Right cardiac atrium (tissue), 5 donors: ENCODE measurements around the gene BTG1. TPM values are rescaled to one million over a fixed set of nuclear protein-coding genes. Genes with fewer than 3 reads are reported as not detected.
A peak's percentile ranks its signal among the peaks of the same experiment; 100 is the strongest.

Experiments
- ATAC-seq, 2 donors: fragments of 200-7000 bp; cut with Tn5 transposase; one replicate each; pipeline versions ENCODE4 v1.8.0 to v1.9.1; 2020; ENCODE audit warnings: moderate library complexity in 2 of 2, mild to moderate bottlenecking in 1 of 2
- DNase-seq, 3 donors: peaks; one replicate each; pipeline ENCODE4 v3.0.0-alpha.2; 2020
- H3K27ac ChIP-seq: one replicate; pipeline ENCODE4 v1.5.1; 2013; ENCODE audit warnings: mild to moderate bottlenecking, low read length, control low read depth, moderate library complexity
- H3K27me3 ChIP-seq: one replicate; pipeline ENCODE4 v1.6.1; 2013; ENCODE audit not compliant: control insufficient read depth, insufficient read depth
- H3K4me1 ChIP-seq: one replicate; pipeline ENCODE4 v1.6.1; 2013; ENCODE audit warnings: low read length; ENCODE audit not compliant: control insufficient read depth, insufficient read depth
- H3K4me3 ChIP-seq: one replicate; pipeline ENCODE4 v1.5.1; 2013; ENCODE audit warnings: low read length, control low read depth
- H3K9me3 ChIP-seq: one replicate; pipeline ENCODE4 v1.6.1; 2013; ENCODE audit warnings: low read length; ENCODE audit not compliant: control insufficient read depth
- WGBS: extraction: QIAGEN DNeasy Blood & Tissue Kit; methylation state at CpG from one replicate; pipeline ENCODE4 v1.1.7; 2013; 5-methylcytosine and 5-hydroxymethylcytosine counted together
- intact Hi-C, 4 donors: fragments of 100-400 bp; cut with DNase I; formaldehyde crosslinking; loops; one replicate each; pipeline versions ENCODE4 v1.11.0 to v1.14.0; 2022 to 2023
- long read RNA-seq, 4 donors: library from polyadenylated mRNA; unstranded; transcript quantifications; one replicate each; pipeline ENCODE4 v2.0.0, GENCODE V29; 2020 to 2021
- polyA plus RNA-seq: library from polyadenylated mRNA; stranded (reverse); fragments of 200-250 nt; gene quantifications from one replicate; pipeline ENCODE4 v1.2.3, GENCODE V29; 2013
- total RNA-seq, 4 donors: library from RNA; stranded (reverse); fragmentation: NEBNext Ultra II Directional; extraction: Animal tissue kit (Norgen Biotek cat#: 25700); gene quantifications; one replicate each; pipeline ENCODE4 v1.2.1, GENCODE V29; 2021
- donor health status: healthy with polysubstance abuse.
- donor health status: DM: no; HTN: yes; CAD: no.
- donor health status: DM: no; HTN: no; CAD: no.
- donor health status: DM: no; HTN: yes; CAD: no; lungs with severe emphysema.
- donor health status: DM: yes; HTN: yes; CAD: no.

BTG1 gene
- total RNA-seq, result 100 to 1,000 TPM in 3 of 4 donors, 10 to 100 TPM in 1; 95.7 to 147 (median 134) TPM
- 59.5 TPM for polyA plus RNA-seq
- long read RNA-seq, donor 1, full-length matches to known transcripts, result 325 of 333 reads
- long read RNA-seq, donor 1, partial matches to known transcripts, result 0 of 333 reads
- long read RNA-seq, donor 1, other reads (novel, unspliced or antisense), result 8 of 333 reads
- long read RNA-seq, donor 2, full-length matches to known transcripts, result 199 of 205 reads
- long read RNA-seq, donor 2, partial matches to known transcripts, result 0 of 205 reads
- long read RNA-seq, donor 2, other reads (novel, unspliced or antisense), result 6 of 205 reads
- long read RNA-seq, donor 3, full-length matches to known transcripts, result 317 of 330 reads
- long read RNA-seq, donor 3, partial matches to known transcripts, result 0 of 330 reads
- long read RNA-seq, donor 3, other reads (novel, unspliced or antisense), result 13 of 330 reads
- long read RNA-seq, donor 4, full-length matches to known transcripts, result 268 of 268 reads
- long read RNA-seq, donor 4, partial matches to known transcripts, result 0 of 268 reads
- long read RNA-seq, donor 4, other reads (novel, unspliced or antisense), result 0 of 268 reads

GRCh38 chr12:92145731-92146496 lies at the start of gene BTG1:
TSS of gene BTG1 (minus strand) at chr12:92145846. CDS start at chr12:92145535, 311 bp downstream.
- ATAC-seq (peak; percentile 92 to 94), DNase-seq (peak; percentile 97 to 99 (median 99))
- H3K4me1 ChIP-seq, result no peaks in the 10 kb centered on the region
- H3K27me3 ChIP-seq, result no peaks in the 10 kb centered on the region
- H3K9me3 ChIP-seq, result no peaks in the 10 kb centered on the region
- peak within 1 kb of the TSS; percentile 92 for H3K4me3 ChIP-seq
- intact Hi-C loops, result loop anchor here (5.0 to 10.0 kb wide), 8 partner anchors 96 to 761 kb away; no protein-coding TSS in a partner anchor
- WGBS, result under 1% methylated on average over 61 of the region's 61 CpGs
- peak within 1 kb of the TSS; percentile 98 for H3K27ac ChIP-seq

GRCh38 chr12:92194561-92194960 lies 48.9 kb upstream of the BTG1 start:
- DNase-seq, result no peak
- WGBS, result 95% methylated on average over 4 of the region's 4 CpGs
- intact Hi-C loops, result no loop called here

GRCh38 chr12:92193846-92194245 lies 48.2 kb upstream of the BTG1 start:
- no peak for DNase-seq
- no peak overlapping the region for H3K27ac ChIP-seq
- intact Hi-C loops, result no loop called here
- no peaks in the 10 kb centered on the region for H3K9me3 ChIP-seq
- H3K27me3 ChIP-seq, result no peaks in the 10 kb centered on the region
- H3K4me3 ChIP-seq, result no peak overlapping the region
- no peak for ATAC-seq
- H3K4me1 ChIP-seq, result no peaks in the 10 kb centered on the region
- 70% methylated on average over 2 of the region's 2 CpGs for WGBS

More at GRCh38 chr12:92194561-92194960, 48.9 kb upstream of the BTG1 start:
- H3K27me3 ChIP-seq, result no peaks in the 10 kb centered on the region
- no peaks in the 10 kb centered on the region for H3K9me3 ChIP-seq
- ATAC-seq, result no peak
- no peak overlapping the region for H3K27ac ChIP-seq
- no peaks in the 10 kb centered on the region for H3K4me1 ChIP-seq
- no peak overlapping the region for H3K4me3 ChIP-seq

- intact Hi-C loops, result no loop called here
- 65% methylated on average over 2 of the region's 2 CpGs for WGBS
- Histone ChIP-seq H3K27ac (no peak overlapping the region), H3K9me3 (no peaks in the 10 kb centered on the region), H3K4me3 (no peak overlapping the region), H3K4me1 (no peaks in the 10 kb centered on the region), H3K27me3 (no peaks in the 10 kb centered on the region)
- no peak for ATAC-seq
- DNase-seq, result no peak
Observed at GRCh38 chr12:92193063-92193462, 47.4 kb upstream of the BTG1 start.

GRCh38 chr12:92192360-92192759 lies 46.7 kb upstream of the BTG1 start:
- DNase-seq (no peak), ATAC-seq (no peak)
- Histone ChIP-seq H3K27me3 (no peaks in the 10 kb centered on the region), H3K9me3 (no peaks in the 10 kb centered on the region), H3K4me3 (no peak overlapping the region), H3K4me1 (no peaks in the 10 kb centered on the region), H3K27ac (no peak overlapping the region)
- intact Hi-C loops, result no loop called here

- 56% methylated on average over 3 of the region's 3 CpGs for WGBS
- no peaks in the 10 kb centered on the region for H3K9me3 ChIP-seq
- no peaks in the 10 kb centered on the region for H3K27me3 ChIP-seq
- H3K27ac ChIP-seq, result no peak overlapping the region
- intact Hi-C loops, result no loop called here
- no peaks in the 10 kb centered on the region for H3K4me1 ChIP-seq
- DNase-seq (no peak), ATAC-seq (no peak)
- no peak overlapping the region for H3K4me3 ChIP-seq
Observed at GRCh38 chr12:92191061-92191460, 45.4 kb upstream of the BTG1 start.

- Histone ChIP-seq H3K4me1 (no peaks in the 10 kb centered on the region), H3K27me3 (no peaks in the 10 kb centered on the region), H3K4me3 (no peak overlapping the region), H3K27ac (no peak overlapping the region), H3K9me3 (no peaks in the 10 kb centered on the region)
- 93% methylated on average over 7 of the region's 7 CpGs for WGBS
- no peak for ATAC-seq
- intact Hi-C loops, result no loop called here
- DNase-seq, result no peak
Observed at GRCh38 chr12:92188517-92189188, 43.0 kb upstream of the BTG1 start.

GRCh38 chr12:92186038-92186470 lies 40.4 kb upstream of the BTG1 start:
- intact Hi-C loops, result no loop called here
- 88% methylated on average over 2 of the region's 2 CpGs for WGBS
- no peak for DNase-seq
- H3K4me3 ChIP-seq, result no peak overlapping the region
- no peak for ATAC-seq
- H3K27ac ChIP-seq, result no peak overlapping the region
- H3K4me1 ChIP-seq, result no peaks in the 10 kb centered on the region
- no peaks in the 10 kb centered on the region for H3K27me3 ChIP-seq
- no peaks in the 10 kb centered on the region for H3K9me3 ChIP-seq

- ATAC-seq (no peak), DNase-seq (no peak)
- H3K9me3 ChIP-seq, result no peaks in the 10 kb centered on the region
- no peak overlapping the region for H3K4me3 ChIP-seq
- intact Hi-C loops, result no loop called here
- no peak overlapping the region for H3K27ac ChIP-seq
- H3K4me1 ChIP-seq, result no peaks in the 10 kb centered on the region
- H3K27me3 ChIP-seq, result no peaks in the 10 kb centered on the region
Observed at GRCh38 chr12:92185052-92185451, 39.4 kb upstream of the BTG1 start.

- DNase-seq (no peak), ATAC-seq (peak in 1 of 2 donors; percentile 40)
- H3K9me3 ChIP-seq, result no peaks in the 10 kb centered on the region
- H3K27me3 ChIP-seq, result no peaks in the 10 kb centered on the region
- no peak overlapping the region for H3K4me3 ChIP-seq
- H3K27ac ChIP-seq, result no peak overlapping the region
- no peaks in the 10 kb centered on the region for H3K4me1 ChIP-seq
- intact Hi-C loops, result no loop called here
- WGBS, result 54% methylated on average over 2 of the region's 2 CpGs
Observed at GRCh38 chr12:92183575-92183974, 37.9 kb upstream of the BTG1 start.
